Activated CD8-positive, alpha-beta memory T cell treated with anti-CD3 and anti-CD28 coated beads, Interleukin-2, amount 50 U/mL, for 4 hours (primary cell): Measurements from ENCODE around the gene PCDHB11.
"Not testable (repeated sequence)": the region's sequence is repeated elsewhere in the genome, so short reads cannot be mapped to it uniquely, and the experiment has no call there.

Source experiments
- DNase-seq: peaks from one replicate; pipeline ENCODE4 v3.0.0-alpha.2; 2020

PCDHB11 gene

GRCh38 chr5:141188682-141189081, 10.7 kb upstream of the PCDHB11 start:
- DNase-seq, result not testable (repeated sequence)

DNA sequence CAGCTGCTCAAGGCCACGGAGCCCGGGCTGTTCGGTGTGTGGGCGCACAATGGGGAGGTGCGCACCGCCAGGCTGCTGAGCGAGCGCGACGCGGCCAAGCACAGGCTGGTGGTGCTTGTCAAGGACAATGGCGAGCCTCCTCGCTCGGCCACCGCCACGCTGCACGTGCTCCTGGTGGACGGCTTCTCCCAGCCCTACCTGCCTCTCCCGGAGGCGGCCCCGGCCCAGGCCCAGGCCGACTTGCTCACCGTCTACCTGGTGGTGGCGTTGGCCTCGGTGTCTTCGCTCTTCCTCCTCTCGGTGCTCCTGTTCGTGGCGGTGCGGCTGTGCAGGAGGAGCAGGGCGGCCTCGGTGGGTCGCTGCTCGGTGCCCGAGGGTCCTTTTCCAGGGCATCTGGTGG, 10.3 kb upstream of the PCDHB11 start:
- DNase-seq, result not testable (repeated sequence)

DNA sequence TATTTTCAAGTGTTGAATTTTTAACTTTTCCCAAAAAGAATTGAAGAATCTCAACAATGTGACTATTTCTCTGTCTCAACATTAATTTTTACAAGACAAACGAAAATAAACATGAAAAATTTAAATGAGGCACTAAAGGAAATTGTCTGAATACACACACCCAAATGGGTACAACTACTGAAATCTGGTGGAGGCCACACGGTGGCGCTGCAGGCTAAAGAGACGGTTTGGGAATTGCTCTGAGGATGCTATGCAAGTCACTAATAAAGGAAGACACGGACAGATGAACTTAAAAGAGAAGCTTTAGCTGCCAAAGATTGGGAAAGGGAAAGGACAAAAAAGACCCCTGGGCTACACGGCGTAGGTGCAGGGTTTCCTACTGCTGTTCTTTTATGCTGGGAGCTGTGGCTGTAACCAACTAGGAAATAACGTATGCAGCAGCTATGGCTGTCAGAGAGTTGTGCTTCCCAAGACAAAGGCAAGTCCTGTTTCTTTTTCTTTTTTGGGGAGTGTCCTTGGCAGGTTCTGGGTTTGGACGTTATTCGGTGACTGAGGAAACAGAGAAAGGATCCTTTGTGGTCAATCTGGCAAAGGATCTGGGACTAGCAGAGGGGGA, 7.2 kb upstream of the PCDHB11 start, which contains the start of gene PCDHB10:
TSS of gene PCDHB10 (plus strand) at position 244 of the 616 bp plus-strand sequence. CDS start at position 444, 200 bp downstream.
- DNase-seq, result no peak

- not testable (repeated sequence) for DNase-seq
These were observed 5.1 kb upstream of the PCDHB11 start for GRCh38 chr5:141194332-141194731.

GRCh38 chr5:141196363-141196762, 3.1 kb upstream of the PCDHB11 start:
- DNase-seq, result no peak

DNA sequence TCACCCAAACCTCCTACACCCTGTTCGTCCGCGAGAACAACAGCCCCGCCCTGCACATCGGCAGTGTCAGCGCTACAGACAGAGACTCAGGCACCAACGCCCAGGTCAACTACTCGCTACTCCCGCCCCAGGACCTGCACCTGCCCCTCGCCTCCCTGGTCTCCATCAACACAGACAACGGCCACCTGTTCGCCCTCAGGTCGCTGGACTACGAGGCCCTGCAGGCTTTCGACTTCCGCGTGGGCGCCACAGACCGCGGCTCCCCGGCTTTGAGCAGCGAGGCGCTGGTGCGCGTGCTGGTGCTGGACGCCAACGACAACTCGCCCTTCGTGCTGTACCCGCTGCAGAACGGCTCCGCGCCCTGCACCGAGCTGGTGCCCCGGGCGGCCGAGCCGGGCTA, 1.7 kb downstream of the PCDHB11 start:
- not testable (repeated sequence) for DNase-seq

DNA sequence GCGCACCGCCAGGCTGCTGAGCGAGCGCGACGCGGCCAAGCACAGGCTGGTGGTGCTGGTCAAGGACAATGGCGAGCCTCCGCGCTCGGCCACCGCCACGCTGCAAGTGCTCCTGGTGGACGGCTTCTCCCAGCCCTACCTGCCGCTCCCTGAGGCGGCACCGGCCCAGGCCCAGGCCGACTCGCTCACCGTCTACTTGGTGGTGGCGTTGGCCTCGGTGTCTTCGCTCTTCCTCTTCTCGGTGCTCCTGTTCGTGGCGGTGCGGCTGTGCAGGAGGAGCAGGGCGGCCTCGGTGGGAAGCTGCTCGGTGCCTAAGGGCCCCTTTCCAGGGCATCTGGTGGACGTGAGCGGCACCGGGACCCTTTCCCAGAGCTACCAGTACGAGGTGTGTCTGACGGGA, 2.2 kb downstream of the PCDHB11 start:
- not testable (repeated sequence) for DNase-seq

- DNase-seq, result no peak
These were observed 9.1 kb downstream of the PCDHB11 start, which contains the start of gene PCDHB12 for GRCh38 chr5:141208478-141208877. Gene PCDHB12, plus strand, starts transcription at chr5:141208719. Its CDS starts 189 bp downstream, at chr5:141208908.

GRCh38 chr5:141210281-141210680, 10.9 kb downstream of the PCDHB11 start:
- not testable (repeated sequence) for DNase-seq

DNA sequence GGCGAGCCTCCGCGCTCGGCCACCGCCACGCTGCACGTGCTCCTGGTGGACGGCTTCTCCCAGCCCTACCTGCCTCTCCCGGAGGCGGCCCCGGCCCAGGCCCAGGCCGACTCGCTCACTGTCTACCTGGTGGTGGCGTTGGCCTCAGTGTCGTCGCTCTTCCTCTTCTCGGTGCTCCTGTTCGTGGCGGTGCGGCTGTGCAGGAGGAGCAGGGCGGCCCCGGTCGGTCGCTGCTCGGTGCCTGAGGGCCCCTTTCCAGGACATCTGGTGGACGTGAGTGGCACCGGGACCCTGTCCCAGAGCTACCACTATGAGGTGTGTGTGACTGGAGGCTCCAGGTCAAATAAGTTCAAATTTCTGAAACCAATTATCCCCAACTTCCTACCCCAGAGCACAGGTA, 11.4 kb downstream of the PCDHB11 start:
- DNase-seq, result not testable (repeated sequence)

- not testable (repeated sequence) for DNase-seq
These were observed 14.4 kb downstream of the PCDHB11 start, which contains the start of gene PCDHB13 for GRCh38 chr5:141213656-141214339. Gene PCDHB13, plus strand, starts transcription at chr5:141213919. Its CDS starts 205 bp downstream, at chr5:141214124.

DNA sequence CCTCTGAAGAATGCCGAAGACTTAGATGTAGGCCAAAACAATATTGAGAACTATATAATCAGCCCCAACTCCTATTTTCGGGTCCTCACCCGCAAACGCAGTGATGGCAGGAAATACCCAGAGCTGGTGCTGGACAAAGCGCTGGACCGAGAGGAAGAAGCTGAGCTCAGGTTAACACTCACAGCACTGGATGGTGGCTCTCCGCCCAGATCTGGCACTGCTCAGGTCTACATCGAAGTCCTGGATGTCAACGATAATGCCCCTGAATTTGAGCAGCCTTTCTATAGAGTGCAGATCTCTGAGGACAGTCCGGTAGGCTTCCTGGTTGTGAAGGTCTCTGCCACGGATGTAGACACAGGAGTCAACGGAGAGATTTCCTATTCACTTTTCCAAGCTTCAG, 15.2 kb downstream of the PCDHB11 start:
- not testable (repeated sequence) for DNase-seq

- DNase-seq, result not testable (repeated sequence)
These were observed 16.1 kb downstream of the PCDHB11 start for GRCh38 chr5:141215504-141215903.

DNA sequence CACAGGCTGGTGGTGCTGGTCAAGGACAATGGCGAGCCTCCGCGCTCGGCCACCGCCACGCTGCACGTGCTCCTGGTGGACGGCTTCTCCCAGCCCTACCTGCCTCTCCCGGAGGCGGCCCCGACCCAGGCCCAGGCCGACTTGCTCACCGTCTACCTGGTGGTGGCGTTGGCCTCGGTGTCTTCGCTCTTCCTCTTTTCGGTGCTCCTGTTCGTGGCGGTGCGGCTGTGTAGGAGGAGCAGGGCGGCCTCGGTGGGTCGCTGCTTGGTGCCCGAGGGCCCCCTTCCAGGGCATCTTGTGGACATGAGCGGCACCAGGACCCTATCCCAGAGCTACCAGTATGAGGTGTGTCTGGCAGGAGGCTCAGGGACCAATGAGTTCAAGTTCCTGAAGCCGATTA, 16.6 kb downstream of the PCDHB11 start:
- DNase-seq, result not testable (repeated sequence)

- DNase-seq, result no peak
These were observed 23.8 kb downstream of the PCDHB11 start, which contains the start of gene PCDHB14 for GRCh38 chr5:141223112-141223783. Gene PCDHB14, plus strand, starts transcription at chr5:141223343. Its CDS starts 163 bp downstream, at chr5:141223506.

- not testable (repeated sequence) for DNase-seq
These were observed 25.4 kb downstream of the PCDHB11 start for GRCh38 chr5:141224844-141225243.

GRCh38 chr5:141225421-141225820, 26.0 kb downstream of the PCDHB11 start:
- DNase-seq, result not testable (repeated sequence)

GRCh38 chr5:141234109-141234667, 34.8 kb downstream of the PCDHB11 start:
- DNase-seq, result no peak

- DNase-seq, result not testable (repeated sequence)
These were observed 36.5 kb downstream of the PCDHB11 start for GRCh38 chr5:141235922-141236321.

- DNase-seq, result no peak
These were observed 37.3 kb downstream of the PCDHB11 start for GRCh38 chr5:141236516-141237313.

- no peak for DNase-seq
These were observed 42.1 kb downstream of the PCDHB11 start for GRCh38 chr5:141241496-141241895.

DNA sequence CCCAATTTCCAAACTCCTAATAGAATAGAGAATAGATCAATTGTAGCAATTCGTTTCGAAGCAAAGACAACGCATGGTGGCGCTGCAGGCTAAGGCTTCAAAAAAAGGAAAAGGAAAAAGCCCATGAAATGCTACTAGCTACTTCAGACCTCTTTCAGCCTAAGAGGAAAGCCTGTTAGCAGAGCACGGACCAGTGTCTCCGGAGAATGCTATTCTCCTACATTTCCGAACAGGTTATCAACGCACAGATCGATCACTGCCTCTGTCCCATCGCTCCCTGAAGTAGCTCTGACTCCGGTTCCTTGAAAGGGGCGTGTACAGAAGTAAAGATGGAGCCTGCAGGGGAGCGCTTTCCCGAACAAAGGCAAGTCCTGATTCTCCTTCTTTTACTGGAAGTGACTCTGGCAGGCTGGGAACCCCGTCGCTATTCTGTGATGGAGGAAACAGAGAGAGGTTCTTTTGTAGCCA, 45.9 kb downstream of the PCDHB11 start, which contains the start of gene PCDHB15:
TSS of gene PCDHB15 (plus strand) at position 146 of the 468 bp plus-strand sequence. CDS start at position 330, 184 bp downstream.
- no peak for DNase-seq
